GM10266 (cell line): ENCODE results near the gene LMO2.
A peak's percentile ranks its signal among the peaks of the same experiment; 100 is the strongest.

ENCODE experiments used
- DNase-seq: peaks from one replicate; pipeline ENCODE4 v3.0.0; 2012; ENCODE audit errors: extremely low spot score
- CTCF ChIP-seq: IDR thresholded peaks from 2 replicates; pipeline ENCODE4 v1.5.1; 2012; ENCODE audit warnings: mild to moderate bottlenecking, low read depth; ENCODE audit not compliant: control insufficient read depth, insufficient read depth; ENCODE audit errors: missing control alignments

The LMO2 gene

GRCh38 chr11:33867996-33868646 is 23.8 kb downstream of the LMO2 start:
- no peak for TF ChIP-seq CTCF
- no peak for DNase-seq

GRCh38 chr11:33867561-33867960 is 24.3 kb downstream of the LMO2 start:
- no peak for TF ChIP-seq CTCF
- DNase-seq: no peak

GRCh38 chr11:33866936-33867335 is 24.9 kb downstream of the LMO2 start:
- no peak for DNase-seq
- no peak for TF ChIP-seq CTCF

- no peak for DNase-seq
- TF ChIP-seq CTCF: no peak
These were observed 27.4 kb downstream of the LMO2 start for GRCh38 chr11:33864479-33864878.

- DNase-seq: no peak
These were observed 28.3 kb downstream of the LMO2 start for GRCh38 chr11:33863418-33864172.

GRCh38 chr11:33861941-33862589 is 29.8 kb downstream of the LMO2 start:
- DNase-seq: no peak
- no peak for TF ChIP-seq CTCF

More at GRCh38 chr11:33863418-33864172, 28.3 kb downstream of the LMO2 start:
- TF ChIP-seq CTCF: peak; percentile 17

GRCh38 chr11:33861386-33861785 is 30.5 kb downstream of the LMO2 start:
- no peak for TF ChIP-seq CTCF
- DNase-seq: no peak
